Eye (tissue), 1 donor: ENCODE measurements around the gene HMCN2.

Experiments used
- DNase-seq: peaks from one replicate; pipeline ENCODE4 v3.0.0-alpha.2; 2015

The HMCN2 gene

DNA sequence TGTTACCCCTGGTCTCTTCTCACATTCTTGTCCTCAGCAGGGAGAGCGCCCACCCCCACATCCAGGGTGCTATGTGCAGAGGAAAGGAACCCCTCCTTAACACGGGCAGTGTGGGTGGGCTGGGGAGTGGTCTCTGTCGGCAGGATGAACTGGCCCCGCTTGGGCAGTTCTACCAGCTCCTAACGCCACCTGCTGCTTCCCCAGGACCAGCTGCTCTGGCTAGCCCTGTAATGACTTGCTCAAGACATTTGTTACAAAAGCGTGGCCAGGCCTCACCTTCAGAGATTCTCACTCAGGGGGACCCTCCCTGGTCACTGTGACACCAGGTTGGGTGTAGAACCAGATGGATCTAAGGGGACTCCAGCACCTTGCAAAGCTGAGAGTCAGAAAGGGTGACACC lies 82.4 kb downstream of the HMCN2 start:
- peak; percentile 51 for DNase-seq

DNA sequence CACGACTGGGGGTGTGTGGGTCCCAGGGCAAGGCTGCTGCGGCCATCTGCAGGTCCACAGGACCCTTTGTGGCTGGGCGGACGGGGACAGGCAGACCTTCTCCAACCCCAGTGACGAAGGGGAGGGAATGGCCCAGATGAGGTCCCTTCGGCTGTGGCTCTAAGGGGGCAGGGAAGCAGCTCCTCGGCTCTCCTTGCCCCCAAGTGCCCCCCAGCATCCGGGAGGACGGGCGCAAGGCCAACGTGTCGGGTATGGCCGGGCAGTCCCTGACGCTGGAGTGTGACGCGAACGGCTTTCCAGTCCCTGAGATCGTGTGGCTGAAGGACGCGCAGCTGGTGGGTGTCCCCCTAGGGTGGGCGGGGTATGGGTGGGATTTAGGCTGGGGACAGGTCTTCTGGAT lies 82.8 kb downstream of the HMCN2 start:
- DNase-seq, result no peak

DNA sequence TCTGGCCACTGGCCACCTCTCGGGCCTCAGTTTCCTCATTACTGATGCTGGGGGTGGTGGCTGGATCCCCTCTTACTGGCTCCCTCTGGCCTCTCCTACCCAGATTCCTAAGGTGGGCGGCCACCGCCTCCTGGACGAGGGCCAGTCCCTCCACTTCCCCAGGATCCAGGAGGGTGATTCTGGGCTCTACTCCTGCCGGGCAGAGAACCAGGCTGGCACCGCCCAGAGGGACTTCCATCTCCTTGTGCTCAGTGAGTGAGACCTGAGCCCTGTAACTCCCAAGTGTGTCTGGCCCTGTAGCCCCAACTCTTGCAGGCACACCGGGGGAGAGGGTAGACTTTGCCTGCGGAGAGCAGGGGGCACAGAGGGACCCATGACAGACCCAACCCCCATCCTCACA lies 83.3 kb downstream of the HMCN2 start:
- DNase-seq, result no peak

DNA sequence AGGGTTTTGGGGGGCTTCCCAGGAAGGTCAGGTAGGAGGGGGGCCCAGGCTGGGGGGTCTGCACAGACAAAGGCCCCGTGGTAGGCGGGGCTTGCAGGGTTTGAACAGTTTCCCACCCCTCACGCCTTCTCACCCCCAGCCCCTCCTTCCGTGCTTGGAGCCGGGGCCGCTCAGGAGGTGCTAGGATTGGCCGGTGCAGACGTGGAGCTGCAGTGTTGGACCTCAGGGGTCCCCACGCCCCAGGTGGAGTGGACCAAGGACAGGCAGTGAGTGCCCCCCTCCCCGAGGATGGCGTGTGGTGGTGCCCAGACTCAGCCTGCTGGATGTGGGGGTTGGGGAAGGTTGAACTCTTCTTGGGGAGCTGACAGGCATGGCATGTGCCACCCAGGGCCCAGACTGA lies 83.8 kb downstream of the HMCN2 start:
- no peak for DNase-seq

DNA sequence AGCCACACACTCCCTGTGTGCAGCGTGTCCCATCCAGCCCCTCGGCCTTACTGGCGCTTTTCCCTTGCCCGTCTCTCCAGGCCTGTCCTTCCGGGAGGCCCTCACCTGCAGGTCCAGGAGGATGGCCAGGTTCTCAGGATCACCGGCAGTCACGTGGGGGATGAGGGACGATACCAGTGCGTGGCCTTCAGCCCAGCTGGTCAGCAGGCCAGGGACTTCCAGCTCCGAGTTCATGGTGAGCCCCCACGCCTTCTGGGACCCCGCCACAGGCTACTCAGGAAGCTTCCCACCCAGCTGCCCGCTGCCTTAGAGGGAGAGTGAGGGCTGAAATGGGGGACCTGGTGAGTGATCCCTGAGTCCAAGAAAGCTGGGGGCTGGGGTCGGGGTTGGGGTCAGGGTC lies 85.8 kb downstream of the HMCN2 start:
- no peak for DNase-seq

DNA sequence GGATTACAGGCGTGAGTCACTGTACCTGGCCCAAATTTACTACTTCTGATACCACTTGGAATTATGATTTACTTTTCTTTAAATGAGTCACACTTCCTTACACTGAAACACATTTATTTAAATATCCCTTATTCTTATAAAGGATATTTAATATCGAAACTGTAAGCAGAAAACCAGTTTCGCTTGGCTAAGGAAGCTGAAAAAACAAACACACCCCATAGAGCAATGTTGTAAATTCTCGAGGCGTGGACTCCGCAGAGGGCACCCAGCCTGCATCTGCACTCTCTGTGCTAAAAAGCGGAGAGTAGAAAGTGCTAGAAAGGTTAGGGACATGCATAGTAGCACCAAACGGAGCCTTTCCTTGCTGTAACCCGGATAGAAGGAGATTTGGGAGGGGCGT lies 86.5 kb downstream of the HMCN2 start:
- no peak for DNase-seq

DNA sequence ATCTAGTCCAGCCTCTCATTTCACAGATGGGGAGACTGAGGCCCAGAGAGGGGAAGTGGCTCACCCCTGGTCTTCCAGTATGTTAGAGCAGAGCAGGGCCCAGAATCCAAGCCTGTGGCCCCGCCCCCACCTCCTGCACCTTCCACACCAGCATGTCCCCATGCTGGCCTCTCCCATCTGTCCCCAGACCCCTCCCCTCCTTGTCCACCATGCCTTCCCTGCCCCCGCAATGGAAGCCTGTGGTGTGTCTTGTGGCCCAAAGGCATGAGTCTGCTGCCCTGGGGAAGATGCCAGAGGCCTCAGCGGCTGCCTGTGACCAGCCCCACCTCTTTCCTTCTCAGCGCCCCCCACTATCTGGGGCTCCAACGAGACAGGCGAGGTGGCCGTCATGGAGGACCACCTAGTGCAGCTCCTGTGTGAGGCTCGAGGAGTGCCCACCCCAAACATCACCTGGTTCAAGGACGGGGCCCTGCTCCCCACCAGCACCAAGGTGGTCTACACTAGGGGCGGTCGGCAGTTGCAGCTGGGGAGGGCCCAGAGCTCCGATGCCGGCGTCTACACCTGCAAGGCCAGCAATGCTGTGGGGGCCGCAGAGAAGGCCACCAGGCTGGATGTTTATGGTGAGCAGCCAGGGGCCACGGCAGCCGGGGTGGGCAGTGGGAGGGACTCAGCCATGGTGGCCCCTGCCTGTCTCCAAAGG lies 87.2 kb downstream of the HMCN2 start:
- no peak for DNase-seq

DNA sequence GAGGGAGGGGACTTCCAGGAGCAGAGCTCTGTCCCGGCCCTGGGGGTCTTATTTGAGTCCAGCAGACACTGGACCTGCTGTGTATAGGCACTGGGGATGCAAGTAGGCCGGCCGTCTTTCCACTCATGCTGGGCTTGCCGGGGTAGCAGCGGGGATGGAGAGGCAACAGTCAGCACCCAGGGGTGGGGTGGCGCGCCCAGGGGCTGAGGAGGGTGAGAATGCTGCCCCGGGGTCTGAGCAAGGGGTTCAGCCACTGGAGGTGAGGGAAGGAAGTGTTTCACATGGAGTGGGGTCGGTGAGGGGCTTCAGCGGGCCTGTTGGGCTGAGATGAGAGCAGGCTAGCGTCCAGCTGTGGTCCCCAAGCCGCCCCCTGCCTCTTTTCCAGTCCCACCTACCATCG lies 88.8 kb downstream of the HMCN2 start:
- DNase-seq, result no peak

DNA sequence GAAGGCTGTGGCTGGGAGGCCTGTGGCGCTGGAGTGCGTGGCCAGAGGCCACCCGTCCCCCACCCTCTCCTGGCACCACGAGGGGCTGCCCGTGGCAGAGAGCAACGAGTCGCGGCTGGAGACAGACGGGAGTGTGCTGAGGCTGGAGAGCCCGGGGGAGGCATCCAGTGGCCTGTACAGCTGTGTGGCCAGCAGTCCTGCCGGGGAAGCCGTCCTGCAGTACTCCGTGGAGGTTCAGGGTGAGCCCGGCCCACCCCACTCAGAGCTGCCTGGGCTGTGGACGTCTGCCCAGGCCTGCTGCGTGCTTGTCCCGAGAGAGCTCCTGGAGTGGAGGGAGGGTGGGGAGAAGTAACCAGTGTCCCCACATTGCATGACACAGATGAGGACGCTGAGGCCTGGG lies 89.2 kb downstream of the HMCN2 start:
- no peak for DNase-seq

DNA sequence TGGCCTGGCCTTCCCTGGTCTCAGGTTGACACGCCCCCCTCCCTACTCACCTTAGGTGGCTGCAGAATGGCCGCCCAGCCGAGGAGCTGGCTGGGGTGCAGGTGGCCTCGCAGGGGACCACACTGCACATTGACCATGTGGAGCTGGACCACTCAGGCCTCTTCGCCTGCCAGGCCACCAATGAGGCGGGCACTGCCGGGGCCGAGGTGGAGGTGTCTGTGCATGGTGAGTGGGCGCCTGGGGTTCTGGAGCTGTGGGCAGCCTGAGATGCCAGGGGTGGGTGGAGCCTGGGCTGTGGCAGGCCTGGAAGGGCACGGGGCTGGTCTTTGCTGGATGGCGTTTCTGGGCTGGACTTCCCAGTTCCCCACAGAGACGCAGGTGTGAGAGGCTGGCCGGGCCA lies 90.5 kb downstream of the HMCN2 start:
- DNase-seq, result no peak

DNA sequence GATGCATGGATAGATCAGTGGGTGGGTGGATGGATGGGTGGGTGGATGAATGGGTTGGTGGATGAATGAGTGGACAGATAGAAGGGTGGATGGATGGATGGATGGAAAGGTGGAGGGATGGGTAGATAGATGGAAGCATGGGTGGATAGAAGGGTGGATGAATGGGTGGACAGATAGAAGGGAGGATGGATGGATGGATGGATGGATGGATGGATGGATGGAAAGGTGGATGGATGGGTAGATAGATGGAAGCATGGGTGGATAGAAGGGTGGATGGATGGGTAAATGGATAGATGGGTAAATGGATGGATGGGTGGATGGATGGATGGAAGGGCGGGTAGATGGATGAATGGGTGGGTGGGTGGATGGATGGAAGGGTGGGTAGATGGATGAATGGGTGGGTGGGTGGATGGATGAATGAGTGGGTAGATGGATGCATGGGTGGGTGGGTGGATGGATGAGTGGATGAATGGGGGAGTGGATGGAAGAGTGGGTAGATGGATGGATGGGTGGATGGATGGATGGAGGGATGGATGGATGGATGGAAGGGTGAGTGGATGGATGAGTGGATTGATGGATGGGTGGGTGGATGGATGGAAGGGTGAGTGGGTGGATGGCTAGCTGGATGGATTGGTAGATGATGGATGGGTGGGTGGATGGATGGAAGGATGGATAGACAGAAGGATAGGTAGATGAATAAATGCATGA lies 91.5 kb downstream of the HMCN2 start:
- no peak for DNase-seq

DNA sequence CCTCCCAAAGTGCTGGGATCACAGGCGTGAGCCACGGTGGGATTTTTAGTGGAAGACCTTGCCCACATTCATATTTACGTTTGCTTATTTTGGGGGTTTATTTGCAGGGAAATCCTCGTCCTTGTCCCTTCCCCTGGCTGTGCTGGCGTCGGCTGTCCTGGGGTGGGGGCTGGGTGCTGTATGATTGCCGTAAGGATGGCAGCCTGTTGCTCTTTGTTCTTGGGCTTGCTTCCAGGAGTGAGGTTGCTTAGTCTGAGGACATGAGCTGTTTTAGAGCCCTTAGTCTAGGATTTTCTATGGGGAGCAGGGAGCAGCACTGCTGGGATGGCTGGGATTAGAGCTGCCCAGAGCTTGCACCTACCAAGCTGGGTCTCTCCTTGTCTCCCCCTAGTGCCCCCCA lies 93.4 kb downstream of the HMCN2 start:
- DNase-seq, result no peak

DNA sequence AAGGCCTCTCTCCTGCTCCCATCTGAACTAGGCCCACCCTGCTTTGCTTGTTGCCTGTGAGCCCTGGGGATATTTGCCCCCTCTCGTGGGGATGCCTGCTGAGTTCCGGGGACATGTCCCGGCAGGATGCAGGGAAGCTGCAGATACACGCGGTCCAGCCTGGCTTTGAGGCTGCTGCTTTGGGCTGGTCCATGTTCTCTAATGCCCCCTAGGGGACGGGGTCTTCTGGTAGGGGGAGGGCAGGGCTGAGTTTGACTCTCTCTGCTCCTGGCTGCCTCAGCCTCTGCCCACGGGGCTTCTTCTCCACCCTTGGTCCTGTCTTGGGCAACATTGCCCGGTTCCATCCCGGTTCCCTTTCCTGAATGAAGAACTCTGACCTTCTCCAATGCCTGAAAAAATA lies 94.3 kb downstream of the HMCN2 start:
- no peak for DNase-seq

DNA sequence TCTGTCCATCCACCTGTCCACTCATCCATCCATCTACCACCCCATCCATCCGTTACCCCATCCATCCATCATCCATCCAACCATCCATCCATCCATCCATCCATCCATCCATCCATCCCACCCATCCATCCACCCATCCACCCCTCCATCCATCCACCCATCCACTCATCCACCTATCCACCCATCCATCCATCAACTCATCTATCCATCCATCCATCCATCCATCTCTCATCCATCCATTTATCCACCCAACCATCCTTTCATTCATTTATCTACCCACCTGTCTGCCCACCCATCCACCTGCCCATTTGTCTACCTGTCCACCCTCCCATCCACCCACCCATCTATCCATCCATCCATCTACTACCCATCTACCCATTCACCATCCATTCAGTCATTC lies 95.1 kb downstream of the HMCN2 start:
- DNase-seq, result no peak

DNA sequence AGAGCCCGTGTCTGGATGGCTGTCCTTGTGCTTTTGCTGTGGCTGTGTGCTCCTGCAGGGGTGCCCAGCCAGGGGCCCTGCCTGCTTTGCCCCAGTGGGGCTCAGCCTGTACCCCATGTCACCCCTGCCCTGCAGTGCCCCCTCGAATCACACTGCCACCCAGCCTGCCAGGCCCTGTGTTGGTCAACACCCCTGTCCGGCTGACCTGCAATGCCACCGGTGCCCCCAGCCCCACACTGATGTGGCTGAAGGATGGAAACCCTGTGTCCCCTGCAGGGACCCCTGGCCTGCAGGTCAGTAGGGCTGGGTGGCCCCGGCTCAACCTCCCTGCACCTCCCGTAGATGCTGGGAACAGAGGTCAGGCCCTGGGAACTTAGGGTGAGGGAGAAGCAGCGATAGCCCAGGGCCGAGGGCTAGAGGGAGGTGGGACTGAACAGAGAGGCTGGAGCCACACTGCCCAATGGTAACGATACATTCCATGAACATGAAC lies 96.4 kb downstream of the HMCN2 start:
- DNase-seq, result no peak

DNA sequence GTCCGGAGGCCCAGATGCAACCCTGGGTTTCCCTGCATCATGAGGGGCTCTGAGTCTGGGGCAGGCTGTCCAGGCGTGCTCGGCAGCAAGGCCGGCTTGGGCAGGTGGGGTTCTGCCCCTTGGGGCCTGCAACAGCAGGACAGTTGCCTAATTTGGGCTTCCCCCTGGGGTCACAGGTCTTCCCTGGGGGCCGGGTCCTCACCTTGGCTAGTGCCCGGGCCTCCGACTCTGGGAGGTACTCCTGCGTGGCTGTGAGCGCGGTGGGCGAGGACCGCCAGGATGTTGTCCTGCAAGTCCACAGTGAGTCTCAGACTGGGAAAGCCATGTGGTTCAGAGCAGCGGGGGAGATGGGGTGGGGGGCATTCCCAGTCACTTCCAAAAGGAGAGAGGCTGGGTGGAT lies 97.1 kb downstream of the HMCN2 start:
- DNase-seq, result no peak

DNA sequence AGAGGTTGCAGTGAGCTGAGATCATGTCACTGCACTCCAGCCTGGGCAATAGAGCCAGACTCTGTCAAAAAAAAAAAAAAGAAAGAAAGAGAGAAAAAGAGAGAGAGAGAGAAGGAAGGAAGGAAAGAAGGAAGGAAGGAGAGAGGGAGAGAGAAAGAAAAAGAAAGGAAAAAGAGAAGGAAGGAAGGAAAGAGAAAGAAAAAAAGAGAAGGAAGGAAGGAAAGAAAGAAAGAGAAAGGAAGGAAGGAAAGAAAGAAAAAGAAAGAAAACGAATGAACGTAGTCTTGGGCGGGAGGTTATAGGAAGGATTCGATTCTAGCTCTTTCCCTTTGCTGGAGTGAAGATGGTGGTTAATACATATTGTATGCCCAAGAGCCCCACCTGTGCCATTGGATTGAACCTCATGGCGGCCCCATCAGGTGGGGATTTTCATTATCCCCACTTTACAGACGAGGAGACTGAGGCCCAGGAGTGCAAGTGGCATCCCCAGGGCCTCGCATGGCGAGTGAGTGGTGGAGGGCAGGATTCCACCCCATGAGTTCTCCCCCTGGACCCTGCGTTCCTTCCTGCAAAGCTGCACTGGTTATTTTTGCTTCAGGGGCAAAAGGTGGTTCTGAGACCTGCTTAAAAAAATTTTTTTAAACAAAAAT lies 98.3 kb downstream of the HMCN2 start:
- DNase-seq, result no peak

DNA sequence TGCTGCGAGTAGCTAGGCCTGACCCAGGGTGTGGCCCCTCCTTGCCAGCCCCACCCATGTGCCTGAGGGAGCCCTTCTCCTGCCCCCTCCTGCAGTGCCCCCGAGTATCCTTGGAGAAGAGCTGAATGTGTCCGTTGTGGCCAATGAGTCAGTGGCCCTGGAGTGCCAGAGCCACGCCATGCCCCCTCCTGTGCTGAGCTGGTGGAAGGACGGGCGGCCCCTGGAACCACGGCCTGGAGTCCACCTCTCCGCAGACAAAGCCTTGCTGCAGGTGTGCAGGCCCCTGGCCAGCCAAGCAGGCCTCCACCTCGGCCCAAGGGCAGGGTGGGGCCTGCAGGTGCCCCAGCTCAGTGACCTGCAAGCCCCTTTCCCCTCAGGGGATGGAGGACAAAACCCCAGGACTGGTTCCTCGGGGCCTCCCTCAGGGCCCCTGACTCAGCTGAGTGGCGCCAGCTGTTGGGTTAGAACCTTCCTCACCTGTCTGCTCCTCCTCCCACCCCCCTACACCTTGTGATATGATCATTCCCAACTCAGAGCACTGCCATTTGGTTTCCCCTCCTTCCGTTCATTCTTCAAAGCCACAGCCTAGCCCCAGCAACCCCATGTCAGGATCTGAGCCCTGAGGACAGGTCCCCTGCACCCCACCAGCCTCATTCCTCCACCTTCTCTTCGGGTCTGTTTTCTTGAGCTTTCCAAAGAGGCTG lies 99.2 kb downstream of the HMCN2 start:
- no peak for DNase-seq

DNA sequence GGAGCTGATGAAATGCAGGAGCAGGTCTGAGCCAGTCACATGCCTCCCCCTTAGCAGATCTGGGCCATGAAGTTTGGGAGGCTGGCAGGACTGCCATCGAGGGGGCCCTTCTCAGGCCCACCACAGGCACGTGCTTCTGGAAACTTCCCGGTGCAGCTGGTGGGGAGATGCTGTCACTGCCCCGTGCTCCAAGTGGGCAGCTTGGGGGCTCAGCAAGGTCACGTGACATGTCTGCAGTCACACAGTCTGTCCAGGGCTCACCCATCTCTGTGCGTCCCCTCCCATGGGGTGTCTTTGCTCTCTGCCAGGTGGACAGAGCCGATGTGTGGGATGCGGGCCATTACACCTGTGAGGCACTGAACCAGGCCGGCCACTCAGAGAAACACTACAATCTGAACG lies 99.8 kb downstream of the HMCN2 start:
- no peak for DNase-seq

DNA sequence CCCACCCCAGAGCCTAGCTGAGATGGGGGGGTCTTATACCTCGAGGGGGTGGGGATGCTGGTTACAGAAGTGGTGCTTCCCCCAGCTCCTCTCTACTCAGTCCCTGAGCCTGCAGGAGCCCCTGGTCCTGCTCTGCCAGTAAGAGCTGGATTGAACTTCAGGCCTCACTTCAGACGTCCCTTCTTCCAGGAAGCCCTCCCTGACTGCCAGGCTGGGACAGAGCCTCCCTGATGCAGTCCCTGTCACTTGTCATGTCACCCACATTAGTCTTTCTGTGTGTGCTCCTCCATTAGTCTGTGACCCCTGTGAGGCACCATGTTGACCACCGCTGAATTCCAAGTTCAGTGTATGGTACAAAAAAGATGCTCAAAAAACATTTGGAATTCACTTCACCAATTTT lies 100.5 kb downstream of the HMCN2 start:
- no peak for DNase-seq

DNA sequence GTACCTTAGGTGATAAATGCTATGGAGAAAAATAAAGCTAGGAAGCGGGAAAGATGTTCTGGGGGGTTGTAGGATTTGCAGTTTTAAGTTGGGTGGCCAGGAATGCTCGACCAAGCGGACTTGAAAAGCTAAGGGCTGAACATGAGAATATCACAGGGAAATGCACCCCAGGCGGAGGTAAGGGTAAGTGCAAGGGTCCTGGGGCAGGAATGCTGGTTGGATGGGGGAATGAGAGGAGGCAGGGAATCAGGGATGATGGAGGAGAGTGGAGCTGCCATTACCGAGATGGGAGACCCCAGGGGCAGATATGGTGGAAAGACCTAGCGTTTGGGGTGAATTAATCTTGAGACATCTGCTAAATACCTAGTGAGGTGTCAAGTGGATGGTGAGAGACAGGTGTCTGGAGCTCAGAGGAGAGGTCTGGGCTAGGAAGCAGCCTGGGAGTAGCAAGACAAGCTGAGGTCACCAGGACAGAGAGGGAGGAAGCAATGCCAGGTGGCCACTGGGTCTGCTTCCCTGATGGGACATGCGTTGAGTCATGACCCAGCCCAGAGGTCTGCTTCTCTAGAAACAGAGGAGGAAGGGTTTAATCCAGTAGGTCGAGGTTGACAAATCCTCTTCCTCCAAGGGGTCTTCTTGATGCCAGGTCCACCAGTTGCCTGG lies 101.5 kb downstream of the HMCN2 start:
- DNase-seq, result no peak

DNA sequence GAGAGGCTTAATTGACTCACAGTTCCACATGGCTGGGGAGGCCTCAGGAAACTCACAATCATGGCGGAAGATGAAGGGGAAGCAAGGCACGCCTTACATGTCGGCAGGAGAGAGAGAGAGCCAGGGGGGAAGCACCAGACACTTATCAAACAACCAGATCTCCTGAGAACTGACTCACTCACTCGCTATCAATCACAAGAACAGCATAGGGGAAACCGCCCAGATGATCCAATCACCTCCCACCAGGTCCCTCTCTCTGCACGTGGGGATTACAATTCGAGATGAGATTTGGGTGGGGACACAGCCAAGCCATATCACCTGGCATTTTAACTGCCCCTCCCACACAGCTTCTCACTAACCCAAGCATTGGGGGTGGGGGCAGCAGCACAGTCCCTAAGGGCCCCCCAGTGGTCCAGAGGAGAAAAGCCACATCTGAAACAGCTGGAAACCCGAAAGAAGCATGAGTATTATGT lies 103.1 kb downstream of the HMCN2 start:
- DNase-seq, result no peak

DNA sequence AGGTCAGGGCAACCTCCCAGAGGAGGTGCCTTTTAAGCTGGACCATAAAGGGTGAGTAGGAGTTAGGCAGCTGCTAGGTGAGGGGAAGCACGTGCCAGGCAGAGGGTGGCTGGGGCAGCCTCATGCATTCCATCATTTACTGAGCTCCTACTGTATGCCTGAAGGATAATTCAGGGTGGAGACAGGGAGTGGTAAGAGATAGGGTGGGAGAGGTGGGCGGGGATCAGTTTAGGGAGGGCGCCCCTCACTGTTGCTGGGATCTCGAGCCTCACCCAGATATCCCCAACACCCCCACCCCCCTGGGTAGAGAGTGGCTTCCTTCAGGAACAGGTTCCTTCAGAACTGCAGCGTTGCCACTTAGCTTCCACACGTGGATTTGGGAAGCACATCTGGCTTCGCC lies 104.7 kb downstream of the HMCN2 start:
- DNase-seq, result no peak
